K562 (cell line): ENCODE measurements around the gene EPDR1. TPM values are rescaled to one million over a fixed set of nuclear protein-coding genes. Genes with fewer than 3 reads are reported as not detected.

Source experiments
- ATF4 ChIP-seq: fragments of 450-650 bp; formaldehyde crosslinking; IDR thresholded peaks from 2 replicates; pipeline ENCODE4 v1.4.0; 2022; ENCODE audit warnings: mild to moderate bottlenecking, moderate library complexity
- CAMTA2 ChIP-seq: fragments of 250-450 bp; sonication (Bioruptor Pico); conservative IDR thresholded peaks from 2 replicates; pipeline ENCODE4 v1.5.1; 2022
- CBFA2T2 ChIP-seq: fragments of 450-650 bp; conservative IDR thresholded peaks from 2 replicates; pipeline ENCODE4 v1.6.1; 2017; ENCODE audit warnings: mild to moderate bottlenecking
- CBFA2T3 ChIP-seq: fragments of 450-650 bp; IDR thresholded peaks from 2 replicates; pipeline ENCODE4 v1.6.1; 2017
- DIDO1 ChIP-seq: fragments of 450-650 bp; IDR thresholded peaks from 2 replicates; pipeline ENCODE4 v1.6.1; 2016; ENCODE audit warnings: low read depth, missing biosample characterization, missing genetic modification characterization
- ETV6 ChIP-seq, 3 experiments: fragments of 150-350 bp in 1 of 3; sonication (generic) in 1 of 3; formaldehyde crosslinking in 1 of 3; IDR thresholded peaks; 2 replicates each; pipeline versions ENCODE4 v1.6.1 to v1.8.0; 2014 to 2022; ENCODE audit warnings: borderline replicate concordance in 2 of 3, low read depth in 2 of 3, antibody characterized with exemption in 1 of 3, low read length in 1 of 3, mild to moderate bottlenecking in 1 of 3, missing genetic modification reagents in 1 of 3
- KDM4B ChIP-seq, 2 experiments: fragments of 450-650 bp in 1 of 2; sonication (generic) in 1 of 2; IDR thresholded peaks; 2 replicates each; pipeline ENCODE4 v1.6.1; 2016 to 2017; ENCODE audit warnings: borderline replicate concordance in 2 of 2, antibody characterized with exemption in 1 of 2, low read depth in 1 of 2, mild to moderate bottlenecking in 1 of 2
- KLF16 ChIP-seq: IDR thresholded peaks from 2 replicates; pipeline ENCODE4 v1.6.1; 2016; ENCODE audit warnings: antibody characterized with exemption
- MLX ChIP-seq, 2 experiments: fragments of 450-650 bp in 1 of 2; sonication (generic) in 1 of 2; formaldehyde crosslinking; conservative IDR thresholded peaks; 2 replicates each; pipeline versions ENCODE4 v1.4.0 to v1.8.1; 2020 to 2022; ENCODE audit warnings: mild to moderate bottlenecking in 1 of 2, missing genetic modification reagents in 1 of 2
- POLR2B ChIP-seq: fragments of 450-650 bp; IDR thresholded peaks from 2 replicates; pipeline ENCODE4 v1.6.1; 2018; ENCODE audit warnings: low read depth; ENCODE audit not compliant: partially characterized antibody
- POLR3G ChIP-seq: IDR thresholded peaks from 2 replicates; pipeline ENCODE4 v1.6.1; 2011; ENCODE audit not compliant: insufficient read length, insufficient replicate concordance; ENCODE audit errors: extremely low read depth
- SAFB ChIP-seq: fragments of 200-400 bp; formaldehyde crosslinking; IDR thresholded peaks from 2 replicates; pipeline ENCODE4 v1.6.1; 2017; ENCODE audit warnings: low read depth, low read length, borderline replicate concordance
- SP2 ChIP-seq: IDR thresholded peaks from 2 replicates; pipeline ENCODE4 v1.6.1; 2011; ENCODE audit warnings: mild to moderate bottlenecking, low read depth, low read length, moderate library complexity; ENCODE audit not compliant: poor library complexity, severe bottlenecking; ENCODE audit errors: extremely low read depth
- TEAD2 ChIP-seq: fragments of 450-650 bp; IDR thresholded peaks from 2 replicates; pipeline ENCODE4 v1.6.1; 2016; ENCODE audit warnings: missing genetic modification characterization, control low read depth, missing compliant biosample characterization
- ZMIZ1 ChIP-seq, 2 experiments: fragments of 150-350 bp in 1 of 2; IDR thresholded peaks; 2 replicates each; pipeline ENCODE4 v1.6.1; 2012 to 2016; ENCODE audit warnings: low read depth in 2 of 2, low read length in 2 of 2, mild to moderate bottlenecking in 1 of 2, moderate library complexity in 1 of 2
- ZNF12 ChIP-seq: sonication (generic); formaldehyde crosslinking; IDR thresholded peaks from 2 replicates; pipeline ENCODE4 v1.4.0; 2020; ENCODE audit warnings: mild to moderate bottlenecking, missing genetic modification reagents
- ZNF175 ChIP-seq: fragments of 200-800 bp; sonication (Bioruptor generic); IDR thresholded peaks from 2 replicates; pipeline ENCODE4 v1.6.1; 2016; ENCODE audit warnings: low read depth, mild to moderate bottlenecking, missing genetic modification characterization, missing compliant biosample characterization
- ZNF217 ChIP-seq: sonication (generic); formaldehyde crosslinking; IDR thresholded peaks from 2 replicates; pipeline ENCODE4 v1.8.0; 2022; ENCODE audit warnings: mild to moderate bottlenecking, missing genetic modification reagents
- ZNF311 ChIP-seq: fragments of 250-450 bp; sonication (Bioruptor Pico); IDR thresholded peaks from 2 replicates; pipeline ENCODE4 v1.4.0; 2020; ENCODE audit warnings: mild to moderate bottlenecking, moderate library complexity
- ZNF324 ChIP-seq: fragments of 250-450 bp; sonication (Bioruptor Pico); IDR thresholded peaks from 2 replicates; pipeline ENCODE4 v1.4.0; 2020; ENCODE audit warnings: mild to moderate bottlenecking
- ZNF398 ChIP-seq: fragments of 250-450 bp; sonication (Bioruptor Pico); IDR thresholded peaks from 2 replicates; pipeline ENCODE4 v1.8.0; 2021; ENCODE audit warnings: moderate library complexity, mild to moderate bottlenecking, inconsistent platforms
- ZNF589 ChIP-seq: fragments of 200-800 bp; sonication (Bioruptor generic); IDR thresholded peaks from 2 replicates; pipeline ENCODE4 v1.6.1; 2016; ENCODE audit warnings: low read depth, missing genetic modification characterization, missing compliant biosample characterization
- ZNF780A ChIP-seq: fragments of 250-450 bp; sonication (Bioruptor Pico); IDR thresholded peaks from 2 replicates; pipeline ENCODE4 v1.5.0; 2021; ENCODE audit warnings: mild to moderate bottlenecking
- polyA plus RNA-seq, 8 experiments: library from polyadenylated mRNA; depleted of rRNA in 4 of 8; stranded (reverse) in 5 of 8; unstranded in 3 of 8; fragments of >200 nt; fragmentation: Nextera tagmentation in 2 of 8; fragmentation: Illumina TruSeq in 1 of 8; extraction: Ambion mirVana in 2 of 8; extraction: Trizol in 1 of 8; gene quantifications; 2 replicates each; pipeline versions ENCODE4 v1.2.1 to v1.2.3, GENCODE V29; 2011 to 2014; ENCODE audit warnings: inconsistent platforms in 1 of 8, missing spikeins in 1 of 8
- total RNA-seq, 7 experiments: library from RNA; depleted of rRNA in 6 of 7; stranded (reverse); fragments of >200 nt in 6 of 7; fragmentation: Illumina TruSeq in 2 of 7; extraction: Trizol in 2 of 7; gene quantifications; 2 replicates each; pipeline versions ENCODE4 v1.2.1 to v1.2.3, GENCODE V29; 2011 to 2021; ENCODE audit warnings: low replicate concordance in 1 of 7

EPDR1 gene
- total and polyA plus RNA-seq, 9 of the 15 experiments (the other 6 are each of a cell fraction or from before 2014, with no cell fraction given) = 0.01 to 0.11 TPM; not detected in 7

- TF ChIP-seq ZNF398 (CRISPR knock-in tag) (no peak), MLX (CRISPR knock-in tag; conservative IDR thresholded peaks at IDR 0.05) (no peak), ZNF780A (CRISPR knock-in tag) (no peak), DIDO1 (tag) (no peak), ZMIZ1 (IDR thresholded peaks at IDR 0.05; ENCODE audit: low read depth in 2 of 2, low read length in 2 of 2) (no peak), TEAD2 (tag) (0 out of 2 replicates have a peak, but pooled peaks have one; percentile 12), CBFA2T3 (peak; percentile 66), ETV6 (IDR thresholded peaks at IDR 0.05; ENCODE audit: borderline replicate concordance in 1 of 2, low read depth in 2 of 2, low read length in 1 of 2) (no peak), ETV6 (CRISPR knock-in tag; IDR thresholded peaks at IDR 0.05; ENCODE audit: borderline replicate concordance) (no peak), ZNF311 (CRISPR knock-in tag) (no peak), CBFA2T2 (peak; percentile 47; the same call in 1 of the 2 replicates), ZNF175 (CRISPR knock-in tag) (no peak), KLF16 (no peak), ZNF324 (CRISPR knock-in tag) (no peak), SAFB (no peak), ZNF589 (no peak), KDM4B (IDR thresholded peaks at IDR 0.05; ENCODE audit: borderline replicate concordance in 2 of 2, low read depth in 1 of 2) (no peak), ZNF12 (CRISPR knock-in tag) (no peak), POLR2B (no peak), ZNF217 (CRISPR knock-in tag) (no peak), SP2 (no peak), CAMTA2 (CRISPR knock-in tag) (no peak), ATF4 (CRISPR knock-in tag) (no peak), POLR3G (no peak)
Observed at GRCh38 chr7:37912756-37913155, 7.7 kb upstream of the EPDR1 start (continued).
